Esophagus squamous epithelium (tissue), 5 donors: ENCODE results near the gene ARL6IP1. TPM values are rescaled to one million over a fixed set of nuclear protein-coding genes. Genes with fewer than 3 reads are reported as not detected.

ENCODE experiments used
- DNase-seq: peaks from one replicate; lab custom pipeline; 2025; lab: John Stamatoyannopoulos, UW
- H3K27ac ChIP-seq, 4 donors: fragments of 200-600 bp; sonication (generic); one replicate each; pipeline ENCODE4 v1.5.1; 2016 to 2019; ENCODE audit warnings: mild to moderate bottlenecking in 1 of 4
- H3K27me3 ChIP-seq, 4 donors: fragments of 200-600 bp; sonication (generic); 1 replicate in 3 of 4; 2 replicates in 1 of 4; pipeline versions ENCODE4 v1.5.1 to v1.6.0; 2017 to 2021; ENCODE audit warnings: antibody characterized with exemption in 1 of 4
- H3K36me3 ChIP-seq, 3 donors: fragments of 200-600 bp; sonication (generic); one replicate each; pipeline ENCODE4 v1.5.1; 2016 to 2019
- H3K4me1 ChIP-seq, 3 donors: fragments of 200-600 bp; sonication (generic); one replicate each; pipeline ENCODE4 v1.5.1; 2017 to 2019
- H3K4me3 ChIP-seq, 4 donors: fragments of 200-600 bp; sonication (generic); 1 replicate in 3 of 4; 2 replicates in 1 of 4; pipeline ENCODE4 v1.5.1; 2016 to 2019; ENCODE audit warnings: mild to moderate bottlenecking in 2 of 4, moderate library complexity in 1 of 4
- H3K9me3 ChIP-seq, 3 donors: fragments of 200-600 bp; sonication (generic); one replicate each; pipeline ENCODE4 v1.5.1; 2016 to 2019
- CTCF ChIP-seq, 6 experiments: fragments of 450-650 bp in 4 of 6; fragments of 200-600 bp in 2 of 6; sonication (generic) in 2 of 6; IDR thresholded peaks; one replicate each; pipeline ENCODE4 v1.5.1; 2016 to 2019; ENCODE audit warnings: antibody characterized with exemption in 6 of 6, mild to moderate bottlenecking in 4 of 6, moderate library complexity in 4 of 6
- POLR2A ChIP-seq, 4 donors: fragments of 450-650 bp; IDR thresholded peaks; one replicate each; pipeline ENCODE4 v1.6.1; 2017; ENCODE audit warnings: antibody characterized with exemption in 4 of 4, mild to moderate bottlenecking in 4 of 4, moderate library complexity in 3 of 4
- WGBS, 2 donors: methylation state at CpG; one replicate each; pipeline ENCODE4 v1.1.5; 2018; 5-methylcytosine and 5-hydroxymethylcytosine counted together
- intact Hi-C: fragments of 100-400 bp; cut with DNase I; formaldehyde crosslinking; loops from one replicate; pipeline ENCODE4 v1.15.0; 2022
- total RNA-seq, 4 donors: library from RNA; depleted of rRNA; stranded (reverse); fragments of >200 nt; gene quantifications; one replicate each; pipeline ENCODE4 v1.1.0, GENCODE V29; 2016
- donor health status: DM: yes; HTN: yes; CAD: no.

The ARL6IP1 gene
- 100 to 1,000 TPM in 3 of 4 donors, 10 to 100 TPM in 1; 76.5 to 171 (median 135) TPM for total RNA-seq

DNA sequence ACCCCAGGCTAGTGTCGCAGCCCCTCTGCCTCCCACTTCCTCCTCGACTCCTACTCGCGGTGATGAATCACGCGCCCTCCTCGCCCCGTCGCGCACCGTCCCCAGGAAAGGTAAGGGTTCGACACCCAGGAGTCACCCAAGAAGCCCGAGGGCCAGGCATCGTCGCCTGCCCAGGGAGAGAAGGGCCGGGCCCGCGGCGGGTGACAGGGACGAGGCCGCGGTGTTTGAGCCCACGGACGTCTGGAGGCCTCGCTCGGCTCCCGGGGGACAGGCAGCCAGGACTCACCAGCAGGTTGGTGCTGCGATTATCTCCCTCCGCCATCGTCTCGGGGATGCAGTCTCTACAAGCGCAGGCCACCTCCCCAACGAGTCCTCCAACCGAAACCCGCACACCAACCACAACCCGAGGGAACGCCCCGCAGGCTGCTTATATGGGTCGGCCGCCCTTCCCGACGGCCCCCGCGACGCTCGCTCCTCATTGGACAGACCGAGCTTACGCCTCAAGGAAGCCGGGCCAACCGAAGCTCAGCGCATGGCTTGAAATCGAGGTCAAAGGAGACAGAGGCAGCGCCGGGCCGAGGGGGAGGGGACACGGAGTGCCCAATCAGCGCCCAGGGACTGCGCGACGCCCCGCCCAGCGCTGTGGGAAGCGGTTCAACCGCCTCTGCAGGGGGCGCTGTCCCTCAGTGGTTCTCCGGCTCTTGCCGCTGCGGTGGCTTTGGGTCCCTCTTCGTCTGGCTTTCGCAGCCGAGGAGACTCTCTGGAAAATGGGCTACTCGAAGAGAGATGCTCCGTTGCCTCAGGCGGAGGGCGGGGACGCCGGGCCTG, at the start of gene ARL6IP1:
ARL6IP1 (minus strand) TSS at position 405 of the 828 bp plus-strand sequence; CDS start at position 322, 83 bp downstream.
- TF ChIP-seq CTCF (IDR thresholded peaks at IDR 0.05), result peak; percentile 87 to 98 (median 94)
- TF ChIP-seq POLR2A (IDR thresholded peaks at IDR 0.05), result peak; percentile 61 to 100 (median 99)
- peak; percentile 96 for DNase-seq
- Histone ChIP-seq H3K9me3 (no peaks in the 10 kb centered on the region), H3K4me1 (peaks cover 8 to 50% (median 24%) of the 10 kb centered on the region in 3 donors), H3K27ac (peak within 1 kb of the TSS; percentile 94 to 96 (median 94)), H3K27me3 (no peaks in the 10 kb centered on the region), H3K4me3 (peak within 1 kb of the TSS; percentile 73 to 91 (median 88)), H3K36me3 (peaks cover 0 to 37% (median 0%) of the 10 kb centered on the region in 3 donors)
- intact Hi-C loops, result no loop called here
- WGBS, 2 donors, result 0% methylated on average over 5 to 14 of the region's 77 CpGs

GRCh38 chr16:18846416-18846815, 45.1 kb upstream of the ARL6IP1 start:
- intact Hi-C loops, result no loop called here
- Histone ChIP-seq H3K27me3 (no peaks in the 10 kb centered on the region), H3K36me3 (peaks cover 6 to 100% (median 72%) of the 10 kb centered on the region in 3 donors), H3K4me3 (no peak overlapping the region), H3K4me1 (peaks cover 0 to 7% (median 0%) of the 10 kb centered on the region in 3 donors), H3K9me3 (no peaks in the 10 kb centered on the region), H3K27ac (no peak overlapping the region)
- TF ChIP-seq CTCF (IDR thresholded peaks at IDR 0.05) (no peak), POLR2A (IDR thresholded peaks at IDR 0.05) (no peak)
- 80 to 89% methylated on average over 1 of the region's 1 CpG for whole genome bisulfite sequencing, 2 donors
- no peak for DNase-seq

DNA sequence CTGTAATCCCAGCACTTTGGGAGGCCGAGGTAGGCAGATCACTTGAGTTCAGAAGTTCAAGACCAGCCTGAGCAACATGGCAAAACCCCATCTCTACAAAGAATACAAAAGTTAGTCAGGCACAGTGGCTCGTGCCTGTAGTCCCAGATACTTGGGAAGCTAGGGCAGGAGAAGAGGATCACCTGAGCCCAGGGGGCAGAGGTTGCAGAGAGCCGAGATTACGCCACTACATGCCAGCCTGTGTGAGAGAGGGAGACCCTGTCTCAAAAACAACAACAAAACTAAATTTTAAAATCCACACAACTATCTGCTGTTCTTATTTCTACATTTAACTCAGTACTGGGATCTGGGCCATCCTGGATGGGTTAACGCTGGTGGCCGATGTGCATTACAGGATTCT, 41.2 kb upstream of the ARL6IP1 start:
- Histone ChIP-seq H3K9me3 (no peaks in the 10 kb centered on the region), H3K36me3 (peaks cover 9 to 98% (median 60%) of the 10 kb centered on the region in 3 donors), H3K4me3 (no peak overlapping the region), H3K27me3 (no peaks in the 10 kb centered on the region), H3K4me1 (peaks cover 0 to 9% (median 4%) of the 10 kb centered on the region in 3 donors), H3K27ac (no peak overlapping the region)
- 80 to 90% methylated on average over 6 of the region's 6 CpGs for WGBS, 2 donors
- no peak for TF ChIP-seq CTCF (IDR thresholded peaks at IDR 0.05)
- no peak for TF ChIP-seq POLR2A (IDR thresholded peaks at IDR 0.05)
- no peak for DNase-seq
- intact Hi-C loops, result no loop called here

DNA sequence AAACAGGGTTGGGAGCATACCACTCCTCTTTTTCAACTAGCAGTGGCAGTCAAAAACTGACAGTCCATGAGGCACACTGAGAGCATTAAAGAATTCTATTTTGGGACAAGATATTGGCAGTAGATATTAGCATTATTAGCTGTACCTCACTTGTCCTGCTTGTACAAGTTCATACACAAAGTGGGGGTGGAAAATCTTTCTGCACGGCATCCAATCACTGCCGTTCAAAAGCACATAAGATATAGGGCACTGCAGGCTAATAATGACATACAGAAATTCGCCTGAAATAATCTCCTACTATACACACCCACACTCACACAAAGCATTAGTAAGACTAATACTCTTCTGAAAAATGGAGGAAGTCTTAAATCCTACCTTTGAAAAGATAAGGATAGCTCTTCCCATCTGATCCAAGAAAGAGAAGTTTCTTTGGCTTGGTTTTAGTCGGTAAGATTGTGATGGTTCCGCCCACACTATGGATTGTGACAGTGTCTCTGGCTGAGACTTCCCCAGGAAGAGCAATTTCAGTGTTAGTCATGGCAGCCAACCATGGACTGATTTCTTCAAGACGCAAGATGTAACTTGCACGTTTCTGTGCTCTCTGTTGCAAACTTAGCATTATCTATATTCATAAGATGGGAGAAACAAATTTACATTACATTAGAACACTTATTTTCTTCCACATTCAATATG, 40.6 kb upstream of the ARL6IP1 start:
- 41 to 62% methylated on average over 7 of the region's 7 CpGs for WGBS, 2 donors
- Histone ChIP-seq H3K27ac (peak overlapping the region in 1 of 4 donors; percentile 6), H3K4me1 (peaks cover 0 to 9% (median 4%) of the 10 kb centered on the region in 3 donors), H3K27me3 (no peaks in the 10 kb centered on the region), H3K4me3 (no peak overlapping the region), H3K36me3 (peaks cover 12 to 98% (median 59%) of the 10 kb centered on the region in 3 donors), H3K9me3 (no peaks in the 10 kb centered on the region)
- no peak for DNase-seq
- intact Hi-C loops, result no loop called here
- TF ChIP-seq POLR2A (IDR thresholded peaks at IDR 0.05) (no peak), CTCF (IDR thresholded peaks at IDR 0.05) (no peak)
